HG03575 (cell line): Measurements from ENCODE around the gene PDE11A.

Source experiments
- ATAC-seq: cut with Tn5 transposase; IDR thresholded peaks from one replicate; pipeline ENCODE4 v1.9.1; 2021; ENCODE audit not compliant: unreplicated experiment, insufficient number of reproducible peaks, low FRiP score; ENCODE audit errors: extremely low read depth

The PDE11A gene

DNA sequence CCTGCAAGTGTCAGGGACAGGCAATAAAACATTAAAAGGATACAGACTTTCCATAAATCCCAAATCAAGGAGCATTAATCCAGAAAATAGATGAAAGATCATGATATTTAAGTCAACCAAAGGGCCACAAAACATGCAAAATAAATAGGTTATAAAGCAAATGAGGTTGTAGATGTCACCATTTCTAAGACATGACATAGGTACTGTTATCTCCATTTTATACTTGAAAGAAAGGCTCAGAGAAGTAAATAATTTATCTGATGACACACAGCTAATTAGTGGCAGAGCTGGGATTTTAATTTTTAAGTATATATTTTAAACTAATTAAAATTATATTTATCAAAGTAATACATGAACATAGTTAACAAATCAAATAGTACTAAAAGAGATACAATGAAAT, 378.2 kb downstream of the PDE11A start:
- no peak for ATAC-seq

DNA sequence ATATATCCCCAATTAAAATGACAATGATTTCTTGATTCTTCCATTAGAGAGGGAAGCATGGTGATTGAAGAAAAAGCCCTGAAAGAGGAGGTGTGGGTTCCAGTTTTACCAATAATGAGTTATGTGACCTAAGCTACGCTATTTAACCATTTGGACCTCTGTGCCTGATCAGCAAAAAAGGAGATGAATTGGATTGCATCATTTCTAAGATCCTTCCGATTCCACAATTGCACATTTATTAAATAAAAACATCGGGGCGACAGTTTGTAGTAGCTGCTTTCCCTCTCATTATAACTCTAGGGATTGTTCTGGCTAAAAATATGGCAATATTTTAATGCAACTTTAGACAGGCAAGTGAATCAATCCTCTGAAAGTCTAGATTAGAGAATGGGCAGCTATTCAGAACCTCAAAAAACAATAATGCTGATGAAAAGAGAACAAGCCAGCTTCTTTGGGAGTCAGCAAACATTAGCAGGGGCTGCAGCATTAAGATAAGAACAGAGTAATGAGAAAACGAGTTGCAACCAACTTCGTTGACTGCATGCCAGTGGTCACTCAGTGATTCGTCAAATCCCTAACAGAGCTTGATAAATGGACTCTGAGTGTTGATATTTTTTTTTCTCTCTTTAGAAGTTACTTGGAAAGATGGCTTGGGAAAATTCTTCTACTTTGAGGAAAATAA, 378.8 kb downstream of the PDE11A start:
- no peak for ATAC-seq

DNA sequence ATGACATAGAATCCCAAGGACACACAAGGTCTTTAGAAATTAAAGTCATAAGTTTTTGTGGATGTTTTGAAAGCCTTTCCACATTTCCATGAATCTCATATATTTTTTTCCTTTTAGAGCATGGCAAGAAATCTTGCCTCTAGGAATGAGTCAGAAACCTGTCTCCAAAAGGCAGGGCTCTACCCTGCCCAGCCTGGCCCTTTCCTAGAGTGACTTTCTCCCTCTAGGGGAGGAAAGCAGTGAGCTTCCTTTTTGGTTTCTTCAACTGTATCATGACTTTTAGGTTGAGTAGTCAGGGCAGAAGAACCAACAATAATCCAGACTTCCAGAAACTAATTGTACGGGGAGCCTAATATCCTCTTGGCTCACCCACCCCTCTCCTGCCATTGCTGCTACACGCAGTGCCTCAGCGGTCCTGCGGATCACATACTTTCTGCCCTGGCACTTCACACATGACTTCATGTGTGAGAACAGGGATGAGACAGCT, 379.8 kb downstream of the PDE11A start:
- no peak for ATAC-seq

DNA sequence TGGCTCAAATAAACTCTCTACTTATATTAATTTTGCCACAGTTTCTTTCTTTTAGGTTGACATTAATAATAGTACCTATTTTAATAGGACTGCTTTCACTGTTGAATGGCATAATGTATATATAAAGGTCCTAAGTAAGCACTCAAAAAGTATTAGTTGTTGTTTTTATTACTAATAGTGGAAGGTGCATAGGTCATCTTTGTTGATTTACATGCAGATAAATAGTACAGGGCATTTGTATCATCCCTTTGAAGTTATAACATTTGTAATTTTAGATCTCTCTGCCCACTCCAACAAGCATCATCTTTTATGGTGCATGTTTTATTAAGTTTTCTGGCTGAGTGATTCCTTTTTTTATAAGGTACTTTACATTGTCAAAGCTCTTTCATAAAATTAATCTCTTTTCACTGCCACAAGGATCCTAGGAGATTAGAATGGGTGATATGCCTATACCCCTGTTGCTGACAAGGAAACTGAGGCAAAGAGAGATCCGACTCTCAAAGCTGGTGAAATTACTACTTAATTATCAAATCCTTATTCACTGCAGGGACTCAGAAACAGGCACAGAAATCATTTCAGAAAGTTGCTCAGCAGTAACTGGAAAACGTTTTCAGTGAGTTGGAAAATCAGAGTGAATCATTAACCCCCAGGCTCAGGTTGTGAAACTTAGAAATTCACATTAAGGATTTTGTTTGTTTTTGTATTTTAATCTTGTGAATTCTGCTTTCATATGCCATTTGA, 380.4 kb downstream of the PDE11A start:
- no peak for ATAC-seq

DNA sequence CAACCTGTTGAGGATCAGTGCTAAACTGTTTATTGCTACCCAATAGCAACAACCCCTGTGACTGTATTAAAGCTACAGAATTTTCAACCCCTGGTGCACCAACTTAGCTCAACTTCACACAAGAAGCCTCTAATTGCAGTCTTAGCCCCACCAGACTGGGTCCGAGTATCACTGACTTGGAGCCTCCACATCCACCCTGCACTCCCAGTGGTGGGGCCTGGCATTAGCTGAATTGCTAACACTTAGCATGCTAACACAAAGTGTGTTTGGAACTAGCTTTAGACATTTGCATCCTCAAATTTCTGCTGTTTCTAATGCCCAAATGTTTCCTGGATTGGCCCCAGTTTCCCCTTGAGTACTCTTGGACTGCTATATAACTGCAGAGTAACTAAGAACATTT, 381.4 kb downstream of the PDE11A start:
- ATAC-seq: no peak

DNA sequence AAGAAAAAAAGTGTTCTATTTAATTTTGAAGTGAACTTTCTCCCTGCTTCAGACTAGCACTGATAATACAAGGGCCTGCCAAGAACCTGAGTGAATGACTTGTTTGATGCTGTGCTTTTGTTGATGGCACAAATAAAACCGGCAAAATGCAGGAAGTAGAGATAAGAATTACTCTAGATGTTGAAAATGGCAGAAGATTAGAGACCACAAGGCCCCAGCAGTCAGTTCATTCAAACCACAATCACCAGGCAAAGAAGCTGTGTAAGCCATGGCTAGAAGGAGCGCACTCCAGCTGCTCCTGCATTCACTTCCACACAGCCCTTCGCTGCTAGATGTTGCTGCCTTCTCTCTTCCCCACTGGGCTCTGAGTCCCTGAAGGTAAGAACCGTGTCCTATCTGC, 383.0 kb downstream of the PDE11A start:
- ATAC-seq: no peak

DNA sequence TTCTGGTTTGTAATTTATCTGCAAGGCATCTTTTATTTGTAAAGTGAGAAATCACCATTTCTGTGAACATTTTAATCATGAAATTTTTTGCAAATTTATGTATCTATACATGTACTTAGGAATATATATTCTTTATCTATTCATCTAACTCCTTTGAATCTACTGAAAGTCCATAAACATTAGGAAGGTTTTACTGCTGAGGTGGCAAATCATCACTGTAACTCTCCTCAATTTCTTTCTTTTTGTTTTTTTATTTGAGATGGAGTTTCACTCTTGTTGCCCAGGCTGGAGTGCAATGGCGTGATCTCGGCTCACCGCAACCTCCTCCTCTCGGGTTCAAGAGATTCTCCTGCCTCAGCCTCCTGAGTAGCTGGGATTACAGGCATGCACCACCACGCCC, 383.7 kb downstream of the PDE11A start:
- ATAC-seq: no peak

DNA sequence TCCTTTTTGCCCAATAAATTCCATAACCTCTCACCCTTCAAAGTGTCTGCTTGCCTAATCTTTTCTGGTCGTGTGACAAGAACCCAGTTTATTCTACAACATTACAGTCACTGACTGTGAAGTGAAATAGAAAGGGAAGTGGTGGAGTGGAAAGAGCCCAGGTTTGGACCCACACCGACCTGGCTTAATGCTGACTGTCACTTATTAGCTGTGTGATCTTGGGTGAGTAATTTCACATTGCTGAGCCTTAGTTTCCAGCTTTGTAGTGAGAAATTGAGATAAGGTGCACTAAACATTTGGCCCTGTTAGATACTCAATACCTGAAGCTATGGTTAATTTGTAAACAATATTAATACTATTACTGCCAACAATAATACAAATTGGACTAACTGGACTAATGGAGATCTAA, 388.9 kb downstream of the PDE11A start:
- ATAC-seq: no peak

DNA sequence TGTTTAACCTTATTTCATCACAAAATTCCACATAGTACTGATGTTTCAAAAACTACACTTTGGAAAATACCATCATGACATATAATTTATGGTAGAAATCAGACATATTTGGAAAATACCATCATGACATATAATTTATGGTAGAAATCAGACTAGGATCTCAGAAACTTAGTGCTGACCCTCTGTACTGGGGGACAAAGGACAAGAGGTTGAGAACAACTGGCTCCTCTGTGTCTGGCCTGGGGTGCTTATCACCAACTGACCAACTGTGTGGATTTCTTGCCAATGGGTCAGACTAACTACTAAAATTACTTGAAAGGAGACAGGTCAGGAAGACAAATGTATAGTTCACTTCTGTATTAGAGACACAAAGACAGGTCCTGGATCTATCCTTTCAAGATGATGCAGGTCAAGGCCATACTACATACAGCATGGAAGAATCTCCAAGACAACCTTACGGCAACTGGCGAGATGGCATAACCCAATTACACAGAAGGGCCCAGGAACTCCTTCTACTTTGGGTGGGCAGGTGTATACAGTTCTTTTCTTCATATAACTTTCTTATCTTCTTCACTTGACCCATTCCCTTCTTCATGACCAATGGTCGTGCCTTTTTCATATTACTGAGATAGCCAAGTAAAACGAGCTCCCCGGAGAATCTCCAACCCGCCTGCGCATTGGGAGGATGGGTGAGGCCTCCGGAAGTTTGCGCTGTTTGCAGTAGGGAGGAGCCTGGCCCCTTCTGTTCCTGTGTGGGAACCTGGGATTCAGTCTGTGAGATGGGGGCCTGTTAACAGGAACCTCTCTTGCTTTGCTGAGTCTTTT, 389.5 kb downstream of the PDE11A start:
- no peak for ATAC-seq

DNA sequence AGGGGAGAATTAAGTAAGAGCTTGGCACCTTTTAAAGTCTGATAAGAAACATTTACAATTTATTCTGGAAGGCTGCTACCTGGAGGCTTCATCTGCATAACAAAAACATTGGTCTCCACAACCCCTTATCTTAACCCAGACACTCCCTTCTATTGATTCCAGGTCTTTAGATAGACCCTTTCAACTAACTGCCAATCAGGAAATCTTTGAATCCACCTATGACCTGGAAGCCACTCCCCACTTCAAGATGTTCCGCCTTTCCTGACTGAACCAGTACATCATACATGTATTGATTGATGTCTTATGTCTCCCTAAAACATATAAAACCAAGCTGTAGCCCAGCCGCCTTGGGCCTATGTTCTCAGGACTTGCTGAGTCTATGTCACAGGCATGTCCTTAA, 390.6 kb downstream of the PDE11A start:
- no peak for ATAC-seq

DNA sequence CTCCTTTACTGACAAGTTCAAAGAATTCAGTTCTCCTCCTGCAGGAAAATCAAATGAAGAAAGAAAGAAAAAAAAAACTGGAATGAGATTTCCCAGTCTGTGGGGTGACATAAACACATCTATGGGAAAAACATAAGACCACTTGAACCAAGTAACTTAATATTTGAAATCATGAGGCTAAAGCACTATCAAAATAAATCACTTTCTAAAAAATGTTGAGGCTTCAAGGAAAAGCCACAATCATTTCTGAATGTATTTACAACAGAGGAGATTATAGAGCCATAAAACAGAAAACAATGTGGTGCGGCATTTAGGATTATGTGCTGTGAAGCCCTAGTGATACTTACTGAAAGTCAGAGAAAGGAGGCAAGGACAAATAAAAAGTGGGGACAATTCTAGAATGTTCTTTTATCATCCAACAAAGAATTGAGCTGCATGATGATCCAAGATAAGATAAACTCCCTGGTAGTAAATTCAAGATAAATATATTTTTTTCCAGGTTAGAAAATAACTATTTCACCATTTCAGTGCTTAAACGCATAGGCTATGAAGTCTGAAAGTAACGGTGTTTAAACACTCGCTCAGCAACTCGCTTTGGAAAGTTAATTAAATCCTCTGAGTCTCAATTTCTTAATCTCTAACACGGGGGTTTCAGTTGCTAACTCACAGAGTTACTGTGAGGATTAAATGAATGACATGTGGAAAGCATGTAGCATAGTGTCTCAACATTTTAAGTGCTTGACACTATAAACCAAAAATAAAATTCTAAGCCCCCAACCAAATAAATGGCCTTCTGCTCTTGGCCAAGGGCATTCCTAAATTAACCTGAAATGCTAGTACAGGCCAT, 391.5 kb downstream of the PDE11A start:
- ATAC-seq: no peak

DNA sequence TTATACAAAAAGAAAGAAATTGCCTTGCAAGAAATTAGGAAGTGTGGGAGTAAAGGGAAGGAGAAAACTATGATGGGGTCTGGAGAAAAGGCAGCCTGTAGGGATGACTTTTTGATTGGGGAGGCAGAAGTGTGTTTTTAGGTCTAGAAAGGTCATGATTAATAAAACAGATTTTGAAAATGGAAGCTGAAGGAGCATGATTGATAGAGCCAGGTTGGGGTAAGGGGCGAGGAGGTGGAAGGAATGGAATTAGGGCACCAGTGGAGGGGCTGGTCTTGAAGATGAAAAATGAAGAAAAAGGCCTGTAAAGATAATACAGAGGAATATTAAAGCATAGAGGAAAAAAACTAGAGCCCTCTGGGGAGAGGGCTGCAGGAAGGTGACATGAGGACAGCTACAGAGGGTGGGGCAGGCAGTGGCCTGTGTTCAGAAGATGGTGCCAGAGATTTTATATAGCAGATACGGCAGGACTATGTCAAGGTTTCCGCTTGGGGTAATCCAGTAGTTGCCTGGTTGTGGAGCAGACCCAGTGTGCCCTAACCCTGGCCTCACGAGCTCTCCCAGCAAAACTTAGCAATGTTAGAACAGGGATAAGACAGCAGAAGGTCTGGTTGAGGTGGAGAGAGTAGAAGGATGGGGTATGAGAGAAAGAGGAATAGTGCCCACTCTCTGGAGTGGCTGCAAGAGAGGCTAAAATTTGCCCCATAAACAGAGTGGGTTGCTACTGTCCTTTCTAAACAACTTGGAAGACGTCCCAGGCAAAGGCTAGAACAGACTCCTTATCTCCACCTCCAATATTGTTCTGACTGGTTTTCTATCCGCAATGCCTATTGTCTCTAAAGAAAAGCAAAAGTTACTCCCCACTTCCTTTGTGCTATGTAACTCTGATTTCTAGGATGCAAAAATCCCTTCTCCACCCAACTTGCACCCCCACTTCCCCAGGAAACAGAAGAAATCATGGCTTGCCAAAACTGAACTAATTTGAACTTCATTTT, 392.7 kb downstream of the PDE11A start:
- ATAC-seq: no peak

DNA sequence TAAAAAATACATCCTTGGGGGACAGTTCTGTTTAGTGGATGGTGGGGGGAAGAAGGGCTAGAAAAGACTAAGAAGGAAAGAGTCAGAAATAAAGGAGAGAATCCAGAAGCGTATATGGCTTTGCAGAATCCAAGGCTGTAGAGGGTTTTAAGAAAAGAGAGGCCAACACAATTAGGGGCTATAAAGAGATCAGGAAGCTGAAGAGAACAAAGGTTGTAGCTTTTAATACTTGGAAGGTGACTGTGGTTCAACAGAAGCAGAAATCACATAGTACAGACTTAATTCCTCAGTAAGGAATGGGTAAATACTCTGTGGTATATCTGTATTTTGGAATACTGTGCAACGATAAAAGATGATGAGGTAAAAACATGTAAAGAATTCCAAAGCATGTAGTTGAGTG, 393.6 kb downstream of the PDE11A start:
- ATAC-seq: no peak

DNA sequence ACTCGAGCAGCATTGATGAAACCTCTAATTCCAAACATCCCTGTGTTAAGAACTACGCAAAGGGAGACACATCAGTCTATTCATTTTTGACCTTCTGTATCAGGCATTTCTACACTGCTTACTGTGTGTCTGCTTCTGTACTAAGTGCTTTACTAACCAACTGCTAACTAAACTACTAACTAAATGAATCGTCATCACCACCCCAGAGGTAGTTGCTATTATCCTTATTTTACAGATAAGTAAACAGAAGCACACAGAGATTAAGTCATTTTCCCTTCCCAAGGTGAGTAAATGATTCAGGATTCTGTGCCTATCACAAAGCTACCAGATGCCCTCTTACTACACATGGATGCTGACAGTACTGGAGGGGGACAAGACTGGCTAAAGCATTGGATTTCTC, 395.9 kb downstream of the PDE11A start:
- ATAC-seq: no peak

DNA sequence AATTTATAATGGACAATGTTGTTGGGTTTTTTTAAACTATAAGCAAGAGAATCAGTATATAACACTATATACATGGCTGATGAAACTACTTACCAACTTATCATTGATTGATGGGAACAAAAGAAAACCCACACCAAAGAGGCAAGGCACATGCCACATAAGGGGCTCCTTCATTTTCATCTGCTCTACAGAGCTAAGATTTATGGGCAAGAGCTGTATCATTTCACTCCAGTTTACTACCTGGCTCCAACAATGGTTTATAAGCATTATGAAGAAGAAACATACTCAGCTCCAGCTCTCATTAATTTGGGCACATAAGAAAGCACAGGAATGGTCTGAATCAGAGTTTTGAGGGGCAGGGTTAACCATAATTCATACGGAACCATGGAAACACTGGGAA, 396.8 kb downstream of the PDE11A start:
- ATAC-seq: no peak

DNA sequence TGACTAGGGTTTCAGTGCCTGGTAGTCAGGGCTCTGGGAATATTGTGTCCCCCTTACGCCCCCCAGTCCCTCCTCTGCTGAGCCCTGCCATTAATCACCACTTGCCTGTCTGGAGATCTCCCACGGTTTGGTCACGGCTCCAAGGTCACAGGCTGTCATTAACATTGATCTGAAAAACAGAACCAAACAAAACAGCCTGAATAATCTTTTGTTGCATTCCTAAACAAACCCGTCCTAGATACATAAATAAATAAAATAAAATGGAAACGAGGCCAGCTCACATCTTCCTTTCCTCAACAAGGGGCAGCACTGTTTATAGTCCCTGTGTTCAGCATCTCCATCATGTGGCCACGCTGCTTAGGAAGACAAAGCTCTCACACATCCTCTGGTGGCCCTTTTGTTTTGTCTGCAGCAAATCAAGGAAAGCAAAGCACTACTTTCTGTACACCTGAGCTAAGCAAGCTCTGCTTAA, 397.2 kb downstream of the PDE11A start:
- no peak for ATAC-seq

DNA sequence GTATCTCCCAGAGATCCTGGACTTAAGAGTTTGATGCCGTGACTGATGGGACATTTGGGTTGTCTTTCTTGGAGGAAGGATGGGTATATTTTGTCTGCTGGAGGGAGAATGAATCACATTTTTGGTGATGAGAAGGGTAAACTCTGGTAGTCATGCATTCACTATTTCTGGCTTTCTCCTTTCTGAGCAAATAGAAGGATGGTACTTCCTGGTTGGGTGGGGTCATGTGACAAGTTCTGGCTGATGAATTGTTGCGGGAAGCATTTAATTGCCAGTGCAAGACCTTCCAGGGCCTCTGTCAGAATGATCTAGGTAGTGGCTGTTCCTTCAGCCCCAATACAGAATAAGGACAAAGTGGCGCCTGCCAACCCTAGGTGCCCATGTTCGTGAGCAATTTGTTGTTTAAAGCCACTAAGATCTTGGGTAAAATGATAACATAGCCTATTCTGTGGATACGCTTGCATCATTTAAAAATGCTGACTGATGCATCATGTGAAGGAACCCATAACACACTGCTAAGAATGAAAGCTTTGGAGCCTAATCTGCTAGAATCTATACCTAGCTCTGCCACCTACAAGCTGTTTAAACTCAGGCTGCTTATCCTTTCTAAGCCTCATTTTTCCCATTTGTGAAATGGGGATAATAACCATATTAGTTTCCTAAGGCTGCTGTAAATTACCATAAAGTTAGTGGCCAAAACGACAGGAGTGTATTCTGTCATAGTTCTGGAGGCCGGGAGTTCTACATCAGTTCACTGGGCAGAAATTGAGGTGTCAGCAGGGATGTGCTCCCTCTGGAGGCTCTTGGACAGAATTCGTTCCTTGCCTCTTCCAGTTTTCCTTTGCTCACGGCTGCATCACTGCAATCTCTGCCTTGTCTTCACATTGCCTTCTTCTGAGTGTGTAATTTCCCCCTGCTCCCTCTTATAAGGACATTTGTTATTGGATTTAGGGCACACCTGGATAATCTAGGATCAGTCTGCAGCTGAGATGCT, 398.7 kb downstream of the PDE11A start:
- no peak for ATAC-seq
